HTERT RPE-1 (cell line): ENCODE measurements around the gene SYT3.

ENCODE experiments used
- in situ Hi-C: fragments of 300-500 bp; cut with MboI; formaldehyde crosslinking; loops from 4 replicates; pipeline ENCODE4 v1.14.3; 2020; ENCODE audit warnings: low sequenced_read_pairs

Gene SYT3

GRCh38 chr19:50662651-50663481, 23.2 kb upstream of the SYT3 start:
- in situ Hi-C loops, result no loop called here

DNA sequence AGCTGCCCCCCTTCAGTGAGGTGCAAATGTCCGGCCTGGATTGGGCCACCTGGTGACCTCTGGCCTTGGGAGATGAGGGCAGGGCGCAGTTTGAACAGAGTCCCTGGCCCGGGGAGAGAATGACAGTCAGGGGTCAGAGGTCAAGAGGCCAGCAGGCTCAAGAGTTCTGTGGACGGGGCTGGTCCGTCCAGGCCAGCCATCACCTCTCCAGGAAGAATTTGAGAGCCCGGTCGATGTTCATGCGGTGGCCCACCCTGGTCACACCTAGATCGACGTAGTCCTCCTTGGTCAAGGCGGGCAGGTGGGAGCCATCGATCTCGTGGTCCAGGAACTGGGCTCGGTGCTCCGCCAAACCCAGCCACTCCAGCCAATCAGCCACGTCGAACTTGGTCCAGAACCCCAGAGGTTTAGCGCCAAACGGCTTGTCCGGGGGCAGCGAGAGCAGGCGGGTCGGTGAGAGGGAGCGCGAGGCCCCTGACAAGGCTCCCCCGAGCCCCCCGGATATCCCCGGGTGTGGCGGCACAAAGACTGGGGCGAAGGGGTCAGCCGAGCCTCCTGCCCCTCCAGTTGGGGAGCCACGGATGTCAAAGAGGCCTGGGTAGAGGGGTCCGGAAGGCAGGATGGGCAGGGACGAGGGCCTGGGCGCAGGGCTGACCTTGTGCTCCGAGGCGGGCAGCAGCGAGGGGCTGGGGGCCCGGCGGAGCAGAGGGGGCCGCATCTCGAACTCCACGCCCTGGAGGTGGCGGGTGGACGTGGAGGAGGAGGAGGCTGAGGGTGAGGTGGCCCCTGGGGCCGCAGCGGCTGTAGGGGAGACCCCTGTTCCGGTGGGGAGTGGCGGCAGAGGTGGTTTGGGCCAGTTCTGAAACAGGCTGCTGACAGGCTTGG, 22.3 kb upstream of the SYT3 start:
- in situ Hi-C loops, result no loop called here

GRCh38 chr19:50661023-50661422, 21.3 kb upstream of the SYT3 start:
- in situ Hi-C loops, result no loop called here

DNA sequence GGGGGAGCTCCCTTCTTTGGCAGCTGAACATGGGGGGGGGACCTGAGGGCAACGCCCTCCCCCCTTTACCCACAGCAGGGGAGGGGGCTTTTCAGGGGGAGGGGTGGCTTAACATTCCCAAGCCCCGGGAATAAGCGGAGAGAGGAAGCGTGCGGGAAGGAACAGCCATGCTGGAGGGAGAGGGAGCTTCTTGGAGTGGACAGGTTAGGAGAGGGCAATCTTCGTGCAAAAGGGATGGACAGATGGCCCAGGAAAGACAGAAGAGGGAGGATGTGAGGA, 20.3 kb upstream of the SYT3 start:
- in situ Hi-C loops, result no loop called here

DNA sequence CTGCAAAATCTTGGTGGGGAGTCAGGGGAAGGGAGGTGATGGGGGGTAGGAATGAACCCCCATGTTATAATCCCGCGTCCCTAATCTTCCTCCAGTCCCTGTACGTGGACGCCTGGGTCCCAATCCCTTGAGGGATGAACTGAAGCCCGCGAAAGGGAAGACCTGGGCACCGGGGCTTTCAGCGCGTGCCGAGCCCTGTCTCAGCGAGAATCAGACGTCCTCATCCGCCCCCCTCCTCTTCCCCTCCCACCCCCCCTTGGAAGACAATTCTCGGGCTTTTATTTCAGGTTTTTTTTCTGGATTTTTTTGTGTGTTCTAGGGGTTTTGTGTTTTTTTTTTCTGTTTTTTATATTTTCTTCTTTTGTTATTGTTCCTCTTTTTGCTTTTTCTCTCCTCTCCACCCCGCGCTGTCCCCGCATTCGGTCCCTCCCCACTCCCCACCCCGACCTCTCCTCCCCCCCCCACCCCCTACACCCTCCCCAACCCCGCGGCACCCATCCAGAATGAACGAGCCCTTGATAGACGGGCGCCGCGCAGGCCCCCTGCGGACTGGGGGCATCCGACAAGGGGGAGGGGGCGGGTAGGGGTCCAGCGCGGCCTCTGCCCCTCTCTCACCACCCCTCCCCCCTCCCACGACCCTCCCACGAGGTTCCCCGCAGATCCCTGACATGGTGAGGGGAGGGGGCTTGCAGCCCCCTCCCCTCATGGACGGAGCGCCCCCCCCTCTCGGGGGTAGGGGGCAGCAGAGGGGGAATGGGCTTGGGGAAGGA, 19.8 kb upstream of the SYT3 start:
- in situ Hi-C loops, result no loop called here

- in situ Hi-C loops, result no loop called here
These were observed 19.0 kb upstream of the SYT3 start for GRCh38 chr19:50658441-50659317.

GRCh38 chr19:50657712-50658440, 18.2 kb upstream of the SYT3 start:
- in situ Hi-C loops, result no loop called here

GRCh38 chr19:50657222-50657669, 17.6 kb upstream of the SYT3 start:
- in situ Hi-C loops, result no loop called here

DNA sequence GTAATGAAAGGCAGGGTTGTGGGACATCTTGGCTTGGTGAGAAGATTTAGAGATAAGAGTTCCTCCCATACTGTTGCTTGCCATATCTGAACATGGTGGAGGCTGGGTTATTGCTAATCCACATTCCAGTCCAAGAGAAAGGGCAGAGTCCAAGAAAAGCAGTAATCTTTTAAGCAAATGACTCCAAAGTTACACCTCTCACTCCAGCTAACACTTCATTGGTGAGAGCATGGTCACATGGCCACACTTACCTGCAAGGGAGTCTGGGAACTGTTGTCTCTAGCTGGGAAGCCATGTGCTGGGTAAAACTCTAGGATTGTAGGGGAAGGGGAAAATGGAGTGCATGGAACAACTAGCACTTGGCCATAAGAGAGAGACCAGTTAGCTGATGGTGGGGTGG, 15.2 kb upstream of the SYT3 start:
- in situ Hi-C loops, result no loop called here

- in situ Hi-C loops, result no loop called here
These were observed 13.0 kb upstream of the SYT3 start for GRCh38 chr19:50652722-50653121.

DNA sequence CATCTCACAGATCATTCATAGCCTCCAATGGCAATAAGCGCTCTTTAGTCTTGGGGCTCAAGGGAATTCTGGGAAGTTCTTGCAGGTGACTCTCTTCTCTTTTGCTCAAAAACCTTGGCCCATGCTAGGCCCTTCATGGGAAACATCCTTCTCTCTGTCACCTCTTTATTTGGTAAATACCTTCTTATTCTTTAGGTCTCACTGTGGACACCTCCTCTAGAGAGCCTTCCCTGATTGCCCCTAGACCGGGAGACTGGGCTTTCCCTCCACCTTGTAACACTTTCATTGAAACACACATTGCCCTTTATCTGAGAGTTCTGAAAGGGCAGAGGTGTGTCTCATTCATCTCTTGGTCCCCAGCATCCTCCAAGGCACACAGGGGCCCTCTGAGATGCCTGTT, 11.5 kb upstream of the SYT3 start:
- in situ Hi-C loops, result no loop called here

GRCh38 chr19:50649433-50650391, 10.0 kb upstream of the SYT3 start, which contains the start of gene C19orf81:
Gene C19orf81 (plus strand): TSS chr19:50649445. CDS start chr19:50649445, 0 bp downstream.
- in situ Hi-C loops, result no loop called here

- in situ Hi-C loops, result no loop called here
These were observed 9.0 kb upstream of the SYT3 start for GRCh38 chr19:50648659-50649058.

- in situ Hi-C loops, result no loop called here
These were observed 8.4 kb upstream of the SYT3 start for GRCh38 chr19:50647879-50648615.

GRCh38 chr19:50646074-50646807, 6.6 kb upstream of the SYT3 start:
- in situ Hi-C loops, result no loop called here

- in situ Hi-C loops, result no loop called here
These were observed 5.4 kb upstream of the SYT3 start for GRCh38 chr19:50645107-50645506.

- in situ Hi-C loops, result no loop called here
These were observed 4.7 kb upstream of the SYT3 start for GRCh38 chr19:50644315-50644915.
